GM21576 (cell line): ENCODE data around the gene FZR1.

Experiments used
- ATAC-seq: cut with Tn5 transposase; IDR thresholded peaks from one replicate; pipeline ENCODE4 v1.9.1; 2021; ENCODE audit warnings: mild to moderate bottlenecking, moderate library complexity; ENCODE audit not compliant: unreplicated experiment

Gene FZR1

GRCh38 chr19:3505598-3506383 is at the start of gene FZR1:
TSS of gene FZR1 (plus strand) at chr19:3506311. CDS start at chr19:3522990, 16,679 bp downstream.
- peak; percentile 84 for ATAC-seq

- no peak for ATAC-seq
Observed at GRCh38 chr19:3456925-3457527, 49.1 kb upstream of the FZR1 start.

- no peak for ATAC-seq
Observed at GRCh38 chr19:3457528-3458228, 48.4 kb upstream of the FZR1 start.

GRCh38 chr19:3458229-3459088 is 47.7 kb upstream of the FZR1 start:
- ATAC-seq: no peak

- no peak for ATAC-seq
Observed at GRCh38 chr19:3459089-3459881, 46.8 kb upstream of the FZR1 start.

GRCh38 chr19:3459965-3460582 is 46.0 kb upstream of the FZR1 start:
- ATAC-seq: no peak

GRCh38 chr19:3462991-3463713 is 43.0 kb upstream of the FZR1 start:
- no peak for ATAC-seq

- ATAC-seq: no peak
Observed at GRCh38 chr19:3463714-3464586, 42.2 kb upstream of the FZR1 start.

- ATAC-seq: no peak
Observed at GRCh38 chr19:3464587-3465235, 41.4 kb upstream of the FZR1 start.

GRCh38 chr19:3465552-3465951 is 40.6 kb upstream of the FZR1 start:
- no peak for ATAC-seq

- ATAC-seq: no peak
Observed at GRCh38 chr19:3466635-3467034, 39.5 kb upstream of the FZR1 start.

GRCh38 chr19:3467437-3468198 is 38.5 kb upstream of the FZR1 start:
- ATAC-seq: no peak

- no peak for ATAC-seq
Observed at GRCh38 chr19:3468211-3468610, 37.9 kb upstream of the FZR1 start.

- ATAC-seq: no peak
Observed at GRCh38 chr19:3469638-3470499, 36.2 kb upstream of the FZR1 start.

- ATAC-seq: no peak
Observed at GRCh38 chr19:3470500-3471128, 35.5 kb upstream of the FZR1 start.
